Measurements from ENCODE around the gene APLNR. TPM values are rescaled to one million over a fixed set of nuclear protein-coding genes. Genes with fewer than 3 reads are reported as not detected.
"Not testable (repeated sequence)": the region's sequence is repeated elsewhere in the genome, so short reads cannot be mapped to it uniquely, and the experiment has no call there.

APLNR gene
- under 0.01 TPM for total RNA-seq

- DNase-seq (ENCODE audit: low read depth in 2 of 3, low spot score in 2 of 3): no peak
Observed at GRCh38 chr11:57237204-57237681, at the start of gene APLNR. TSS of gene APLNR (minus strand) at chr11:57237250. CDS start at chr11:57237004, 246 bp downstream.

GRCh38 chr11:57283231-57283990, 46.4 kb upstream of the APLNR start:
- DNase-seq (ENCODE audit: low read depth in 2 of 3, low spot score in 2 of 3): no peak

GRCh38 chr11:57281546-57281945, 44.5 kb upstream of the APLNR start:
- not testable (repeated sequence) for DNase-seq (ENCODE audit: low read depth in 2 of 3, low spot score in 2 of 3)

- DNase-seq (ENCODE audit: low read depth in 2 of 3, low spot score in 2 of 3): no peak
Observed at GRCh38 chr11:57279116-57279515, 42.1 kb upstream of the APLNR start.

GRCh38 chr11:57278721-57279095, 41.7 kb upstream of the APLNR start:
- DNase-seq (ENCODE audit: low read depth in 2 of 3, low spot score in 2 of 3): no peak

- DNase-seq (ENCODE audit: low read depth in 2 of 3, low spot score in 2 of 3): peak in 2 of 3 donors; percentile 22 to 42
Observed at GRCh38 chr11:57277845-57278720, 41.0 kb upstream of the APLNR start.

GRCh38 chr11:57276971-57277675, 40.1 kb upstream of the APLNR start:
- no peak for DNase-seq (ENCODE audit: low read depth in 2 of 3, low spot score in 2 of 3)

- no peak for DNase-seq (ENCODE audit: low read depth in 2 of 3, low spot score in 2 of 3)
Observed at GRCh38 chr11:57276169-57276970, 39.3 kb upstream of the APLNR start.

GRCh38 chr11:57275582-57275981, 38.5 kb upstream of the APLNR start:
- DNase-seq (ENCODE audit: low read depth in 2 of 3, low spot score in 2 of 3): no peak

GRCh38 chr11:57274904-57275498, 38.0 kb upstream of the APLNR start:
- no peak for DNase-seq (ENCODE audit: low read depth in 2 of 3, low spot score in 2 of 3)

- no peak for DNase-seq (ENCODE audit: low read depth in 2 of 3, low spot score in 2 of 3)
Observed at GRCh38 chr11:57273448-57274058, 36.5 kb upstream of the APLNR start.

GRCh38 chr11:57269571-57270021, 32.5 kb upstream of the APLNR start:
- DNase-seq (ENCODE audit: low read depth in 2 of 3, low spot score in 2 of 3): no peak

GRCh38 chr11:57266157-57266556, 29.1 kb upstream of the APLNR start:
- DNase-seq (ENCODE audit: low read depth in 2 of 3, low spot score in 2 of 3): no peak

- no peak for DNase-seq (ENCODE audit: low read depth in 2 of 3, low spot score in 2 of 3)
Observed at GRCh38 chr11:57263351-57263750, 26.3 kb upstream of the APLNR start.

GRCh38 chr11:57262157-57262556, 25.1 kb upstream of the APLNR start:
- no peak for DNase-seq (ENCODE audit: low read depth in 2 of 3, low spot score in 2 of 3)

GRCh38 chr11:57260937-57261783, 24.1 kb upstream of the APLNR start:
- no peak for DNase-seq (ENCODE audit: low read depth in 2 of 3, low spot score in 2 of 3)

- DNase-seq (ENCODE audit: low read depth in 2 of 3, low spot score in 2 of 3): no peak
Observed at GRCh38 chr11:57256119-57256518, 19.1 kb upstream of the APLNR start.

GRCh38 chr11:57255618-57256017, 18.6 kb upstream of the APLNR start:
- DNase-seq (ENCODE audit: low read depth in 2 of 3, low spot score in 2 of 3): no peak
